Panc1 (cell line): ENCODE data around the gene SLC10A3. TPM values are rescaled to one million over a fixed set of nuclear protein-coding genes. Genes with fewer than 3 reads are reported as not detected.

ENCODE experiments used
- ATAC-seq: fragments of 200-7000 bp; cut with Tn5 transposase; 2 replicates; pipeline ENCODE4 v1.9.1; 2020; ENCODE audit warnings: mild to moderate bottlenecking, moderate library complexity
- BruUV-seq: library from RNA; stranded (reverse); fragments of 400-500 nt; replicated peaks from 2 replicates; lab custom pipeline; 2021; lab: Mats Ljungman, UMichigan
- CTCF ChIA-PET: fragments of 300-600 bp; sonication (Branson Sonifier 250); formaldehyde crosslinking; loops from one replicate; lab custom pipeline; 2022; ENCODE audit warnings: antibody characterized with exemption; lab: Charles Lee
- POLR2A ChIA-PET: fragments of 300-600 bp; sonication (Branson Sonifier 250); formaldehyde crosslinking; loops from one replicate; lab custom pipeline; 2022; ENCODE audit warnings: antibody characterized with exemption; lab: Charles Lee
- DNase-seq: peaks from one replicate; pipeline ENCODE4 v3.0.0-alpha.2; 2010; ENCODE audit warnings: low read depth, low spot score
- H3K27ac ChIP-seq: 2 replicates; pipeline ENCODE4 v1.5.1; 2011; ENCODE audit warnings: mild to moderate bottlenecking, low read length, inconsistent platforms
- H3K27me3 ChIP-seq: fragments of 200-500 bp; sonication (Bioruptor generic); 2 replicates; pipeline ENCODE4 v1.6.0; 2014; ENCODE audit warnings: low read length, inconsistent platforms; ENCODE audit not compliant: control insufficient read depth, insufficient read depth
- H3K36me3 ChIP-seq: fragments of 200-500 bp; sonication (Bioruptor generic); 2 replicates; pipeline ENCODE4 v1.5.1; 2014; ENCODE audit warnings: inconsistent platforms, mild to moderate bottlenecking, low read length, moderate library complexity; ENCODE audit not compliant: control insufficient read depth, insufficient read depth
- H3K4me1 ChIP-seq: 2 replicates; pipeline ENCODE4 v1.5.1; 2011; ENCODE audit warnings: inconsistent platforms, mild to moderate bottlenecking, low read length, moderate library complexity; ENCODE audit not compliant: control insufficient read depth, insufficient read depth
- H3K4me3 ChIP-seq, 2 experiments: 2 replicates each; pipeline ENCODE4 v1.5.1; 2011 to 2012; ENCODE audit warnings: low read depth in 2 of 2, low read length in 2 of 2, mild to moderate bottlenecking in 2 of 2, inconsistent platforms in 1 of 2, moderate library complexity in 1 of 2
- H3K9me3 ChIP-seq: fragments of 200-500 bp; sonication (Bioruptor generic); 2 replicates; pipeline ENCODE4 v1.5.1; 2014; ENCODE audit warnings: low read depth, mild to moderate bottlenecking, inconsistent platforms, low read length, moderate library complexity; ENCODE audit not compliant: control insufficient read depth, insufficient read depth
- CTCF ChIP-seq: fragments of 450-650 bp; IDR thresholded peaks from 2 replicates; pipeline ENCODE4 v1.5.1; 2017; ENCODE audit warnings: mild to moderate bottlenecking
- POLR2AphosphoS5 ChIP-seq: IDR thresholded peaks from 2 replicates; pipeline ENCODE4 v1.6.1; 2012; ENCODE audit warnings: mild to moderate bottlenecking, low read depth, low read length, moderate library complexity
- SIN3A ChIP-seq: IDR thresholded peaks from 2 replicates; pipeline ENCODE4 v1.6.1; 2012; ENCODE audit warnings: low read depth, mild to moderate bottlenecking, low read length, moderate library complexity, borderline replicate concordance; ENCODE audit not compliant: insufficient read depth
- TCF7L2 ChIP-seq: IDR thresholded peaks from 2 replicates; pipeline ENCODE4 v1.6.1; 2011; ENCODE audit warnings: mild to moderate bottlenecking, low read depth, low read length, inconsistent platforms
- in situ Hi-C: cut with HindIII; loops from 2 replicates; pipeline ENCODE4 v1.10.0; 2016; ENCODE audit warnings: low sequenced_read_pairs, low pct_unique_long_range_greater_than_20kb
- intact Hi-C: fragments of 100-400 bp; cut with micrococcal nuclease; formaldehyde crosslinking; loops from one replicate; pipeline ENCODE4 v1.10.0; 2022; ENCODE audit not compliant: unreplicated experiment
- total RNA-seq: library from RNA; stranded (reverse); gene quantifications from one replicate; pipeline ENCODE4 v1.2.1, GENCODE V29; 2021; ENCODE audit not compliant: unreplicated experiment
- TF ChIP-seq, protein P1 (sequence below), 2 experiments: IDR thresholded peaks; 2 replicates each; pipeline ENCODE4 v1.6.1; 2011 to 2012; ENCODE audit warnings: low read depth in 2 of 2, control low read depth in 1 of 2, low read length in 1 of 2, mild to moderate bottlenecking in 1 of 2, moderate library complexity in 1 of 2; ENCODE audit not compliant: insufficient read depth in 1 of 2

SLC10A3 gene
- total RNA-seq, 1 experiment from 2014 or later: 64.1 TPM

GRCh38 chrX:154445776-154446175, 44.7 kb downstream of the SLC10A3 start:
- CTCF ChIA-PET: no interaction called here
- no peak for TF ChIP-seq CTCF
- TF ChIP-seq POLR2AphosphoS5: no peak
- no peak for TF ChIP-seq TCF7L2
- H3K4me3 ChIP-seq: no peak overlapping the region
- POLR2A ChIA-PET: no interaction called here
- peaks cover 2% of the 10 kb centered on the region; the same call in 1 of the 2 replicates for H3K36me3 ChIP-seq
- intact Hi-C loops: no loop called here
- H3K27me3 ChIP-seq: no peaks in the 10 kb centered on the region
- in situ Hi-C loops: no loop called here
- no peaks in the 10 kb centered on the region for H3K9me3 ChIP-seq
- BruUV-seq: no TSS peak
- peaks cover 26% of the 10 kb centered on the region for H3K4me1 ChIP-seq
- ATAC-seq (no peak), DNase-seq (no peak)
- peak overlapping the region; percentile 87; the same call in 1 of the 2 replicates for H3K27ac ChIP-seq

DNA sequence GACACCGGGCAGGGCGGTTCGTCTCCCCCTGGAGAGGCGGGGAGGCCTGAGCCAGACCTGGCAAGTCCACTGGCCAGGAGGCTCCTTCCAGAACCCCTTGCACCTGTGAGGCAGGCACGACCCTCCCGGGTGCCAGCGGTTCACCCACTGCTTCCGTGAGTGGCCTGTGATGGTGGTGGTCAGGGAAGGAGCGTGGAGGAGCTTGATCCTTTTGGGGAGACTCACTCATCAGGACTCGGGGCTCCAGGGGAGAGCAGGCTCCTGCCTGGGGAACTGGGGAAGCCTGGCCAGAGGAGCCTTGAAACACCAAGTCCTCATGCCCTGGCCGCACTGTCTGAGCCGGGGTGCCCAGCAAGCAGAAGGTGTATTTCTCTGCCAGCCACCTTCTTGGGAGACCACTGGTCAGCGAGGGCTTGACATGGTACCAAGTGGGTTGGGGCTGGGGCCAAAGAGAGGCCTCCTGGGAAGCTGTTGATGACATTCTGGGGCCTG, 45.6 kb downstream of the SLC10A3 start:
- Histone ChIP-seq H3K9me3 (no peaks in the 10 kb centered on the region), H3K4me1 (peaks cover 26% of the 10 kb centered on the region), H3K36me3 (peaks cover 2% of the 10 kb centered on the region; the same call in 1 of the 2 replicates), H3K4me3 (peak overlapping the region; percentile 84 to 86), H3K27me3 (no peaks in the 10 kb centered on the region), H3K27ac (peak overlapping the region; percentile 87)
- in situ Hi-C loops: no loop called here
- BruUV-seq: no TSS peak
- ChIA-PET CTCF (no interaction called here), POLR2A (no interaction called here)
- TF ChIP-seq POLR2AphosphoS5: no peak
- no peak for TF ChIP-seq SIN3A
- no peak for TF ChIP-seq CTCF
- TF ChIP-seq, protein P1, sequence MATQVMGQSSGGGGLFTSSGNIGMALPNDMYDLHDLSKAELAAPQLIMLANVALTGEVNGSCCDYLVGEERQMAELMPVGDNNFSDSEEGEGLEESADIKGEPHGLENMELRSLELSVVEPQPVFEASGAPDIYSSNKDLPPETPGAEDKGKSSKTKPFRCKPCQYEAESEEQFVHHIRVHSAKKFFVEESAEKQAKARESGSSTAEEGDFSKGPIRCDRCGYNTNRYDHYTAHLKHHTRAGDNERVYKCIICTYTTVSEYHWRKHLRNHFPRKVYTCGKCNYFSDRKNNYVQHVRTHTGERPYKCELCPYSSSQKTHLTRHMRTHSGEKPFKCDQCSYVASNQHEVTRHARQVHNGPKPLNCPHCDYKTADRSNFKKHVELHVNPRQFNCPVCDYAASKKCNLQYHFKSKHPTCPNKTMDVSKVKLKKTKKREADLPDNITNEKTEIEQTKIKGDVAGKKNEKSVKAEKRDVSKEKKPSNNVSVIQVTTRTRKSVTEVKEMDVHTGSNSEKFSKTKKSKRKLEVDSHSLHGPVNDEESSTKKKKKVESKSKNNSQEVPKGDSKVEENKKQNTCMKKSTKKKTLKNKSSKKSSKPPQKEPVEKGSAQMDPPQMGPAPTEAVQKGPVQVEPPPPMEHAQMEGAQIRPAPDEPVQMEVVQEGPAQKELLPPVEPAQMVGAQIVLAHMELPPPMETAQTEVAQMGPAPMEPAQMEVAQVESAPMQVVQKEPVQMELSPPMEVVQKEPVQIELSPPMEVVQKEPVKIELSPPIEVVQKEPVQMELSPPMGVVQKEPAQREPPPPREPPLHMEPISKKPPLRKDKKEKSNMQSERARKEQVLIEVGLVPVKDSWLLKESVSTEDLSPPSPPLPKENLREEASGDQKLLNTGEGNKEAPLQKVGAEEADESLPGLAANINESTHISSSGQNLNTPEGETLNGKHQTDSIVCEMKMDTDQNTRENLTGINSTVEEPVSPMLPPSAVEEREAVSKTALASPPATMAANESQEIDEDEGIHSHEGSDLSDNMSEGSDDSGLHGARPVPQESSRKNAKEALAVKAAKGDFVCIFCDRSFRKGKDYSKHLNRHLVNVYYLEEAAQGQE (IDR thresholded peaks at IDR 0.05; ENCODE audit: insufficient read depth in 1 of 2, low read depth in 2 of 2, low read length in 1 of 2): no peak
- TF ChIP-seq TCF7L2: no peak
- intact Hi-C loops: no loop called here
- DNase-seq: no peak
- ATAC-seq: no peak
